Hematopoietic multipotent progenitor cell treated with erythropoietin and hydrocortisone succinate and interleukin-3 and kit ligand, for 8 days (in vitro differentiated cells): ENCODE data around the gene UBE2U.
A peak's percentile ranks its signal among the peaks of the same experiment; 100 is the strongest.

Source experiments
- DNase-seq: peaks from one replicate; pipeline ENCODE4 v3.0.0-alpha.2; 2015

The UBE2U gene, protein sequence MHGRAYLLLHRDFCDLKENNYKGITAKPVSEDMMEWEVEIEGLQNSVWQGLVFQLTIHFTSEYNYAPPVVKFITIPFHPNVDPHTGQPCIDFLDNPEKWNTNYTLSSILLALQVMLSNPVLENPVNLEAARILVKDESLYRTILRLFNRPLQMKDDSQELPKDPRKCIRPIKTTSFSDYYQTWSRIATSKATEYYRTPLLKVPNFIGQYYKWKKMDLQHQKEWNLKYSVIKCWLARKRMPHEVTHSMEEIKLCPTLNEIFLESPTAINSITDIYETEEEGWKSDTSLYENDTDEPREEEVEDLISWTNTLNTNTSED

GRCh38 chr1:64203420-64203819 lies at the start of gene UBE2U:
TSS of gene UBE2U (plus strand) at chr1:64203623. CDS start at chr1:64204051, 428 bp downstream.
- DNase-seq, result no peak

DNA sequence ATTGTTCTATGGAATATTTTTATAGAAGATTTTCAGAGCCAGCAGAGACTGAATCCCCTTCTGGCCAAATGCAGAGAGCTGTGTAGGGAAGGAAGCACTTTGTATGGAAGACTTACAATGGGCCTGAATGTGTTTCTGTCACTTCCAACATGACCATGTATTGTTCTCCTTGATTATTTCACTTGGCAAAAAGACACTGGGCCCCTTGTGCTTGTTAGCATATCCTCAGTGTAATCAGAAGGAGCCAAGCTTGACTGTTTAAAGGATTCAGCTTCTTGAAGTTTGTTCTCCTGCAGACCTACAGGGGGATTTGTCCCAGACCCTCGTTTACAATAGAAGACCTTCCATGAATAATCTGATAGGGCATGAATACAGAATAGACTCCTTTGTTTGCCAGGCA lies 48.1 kb upstream of the UBE2U start:
- DNase-seq, result no peak

GRCh38 chr1:64161357-64161941 lies 42.0 kb upstream of the UBE2U start:
- no peak for DNase-seq

GRCh38 chr1:64162151-64162550 lies 41.3 kb upstream of the UBE2U start:
- DNase-seq, result no peak

- DNase-seq, result no peak
Observed at GRCh38 chr1:64162804-64163203, 40.6 kb upstream of the UBE2U start.

- DNase-seq, result no peak
Observed at GRCh38 chr1:64163431-64163830, 40.0 kb upstream of the UBE2U start.

- DNase-seq, result no peak
Observed at GRCh38 chr1:64163970-64164369, 39.5 kb upstream of the UBE2U start.

DNA sequence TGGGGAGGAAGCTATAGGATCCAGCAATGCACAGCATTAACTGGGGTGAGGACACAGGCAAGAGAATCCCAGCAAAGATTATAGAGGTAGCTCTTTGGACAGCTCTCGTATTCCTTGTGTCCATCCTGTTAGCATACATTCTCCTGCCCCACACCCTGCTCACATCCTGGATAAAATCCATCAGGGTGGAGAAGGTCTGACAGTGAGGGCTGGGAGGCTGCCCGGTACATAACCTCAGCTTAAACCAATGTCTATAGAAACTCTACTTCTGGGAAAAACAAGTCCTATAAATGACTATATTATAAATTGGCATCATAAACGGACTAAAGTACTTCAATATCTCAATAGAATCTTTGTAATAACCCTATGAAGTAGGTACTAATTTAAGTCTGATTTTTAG lies 36.8 kb upstream of the UBE2U start:
- no peak for DNase-seq

DNA sequence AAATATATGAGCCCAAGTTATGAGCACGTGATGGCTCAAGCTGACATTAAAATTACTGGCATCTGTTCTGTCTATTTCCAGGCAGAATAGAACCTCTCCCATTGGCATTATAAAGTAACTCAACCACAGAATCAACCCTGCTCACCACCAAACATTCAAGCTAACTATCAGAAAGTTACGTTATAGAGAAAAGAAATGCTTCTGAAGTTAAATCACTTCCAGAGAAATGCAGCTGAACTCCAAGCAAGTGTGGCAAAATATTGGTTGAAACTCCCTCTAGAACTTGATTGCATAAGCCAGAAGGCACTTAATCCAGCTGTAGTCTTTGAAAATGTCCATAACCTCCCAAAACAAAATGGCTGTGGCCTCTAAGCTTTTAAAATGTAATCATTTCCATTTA lies 36.2 kb upstream of the UBE2U start:
- DNase-seq, result no peak

DNA sequence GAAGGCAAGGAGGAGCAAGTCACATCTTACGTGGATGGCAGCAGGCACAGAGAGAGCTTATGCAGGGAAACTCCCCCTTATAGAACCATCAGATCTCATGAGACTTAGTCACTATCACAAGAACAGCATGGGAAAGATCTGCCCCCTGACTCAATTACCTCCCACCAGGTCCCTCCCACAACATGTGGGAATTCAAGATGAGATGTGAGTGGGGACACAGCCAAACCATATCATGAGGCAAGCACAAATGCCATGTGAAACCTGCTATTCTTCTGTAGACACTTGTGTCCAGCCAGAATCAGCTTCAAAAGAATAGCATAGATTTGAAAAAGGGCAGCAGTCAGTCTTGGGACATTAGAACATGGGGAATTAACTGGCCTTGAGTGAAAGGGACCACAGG lies 32.2 kb upstream of the UBE2U start:
- DNase-seq, result no peak

GRCh38 chr1:64171797-64172281 lies 31.6 kb upstream of the UBE2U start:
- peak; percentile 4 for DNase-seq

- DNase-seq, result no peak
Observed at GRCh38 chr1:64172458-64172983, 30.9 kb upstream of the UBE2U start.

- no peak for DNase-seq
Observed at GRCh38 chr1:64173336-64173940, 30.0 kb upstream of the UBE2U start.

- no peak for DNase-seq
Observed at GRCh38 chr1:64175639-64176038, 27.8 kb upstream of the UBE2U start.

GRCh38 chr1:64176659-64177058 lies 26.8 kb upstream of the UBE2U start:
- DNase-seq, result no peak

- no peak for DNase-seq
Observed at GRCh38 chr1:64179588-64179987, 23.8 kb upstream of the UBE2U start.

GRCh38 chr1:64182207-64182606 lies 21.2 kb upstream of the UBE2U start:
- DNase-seq, result no peak

GRCh38 chr1:64183395-64184002 lies 19.9 kb upstream of the UBE2U start:
- DNase-seq, result no peak

DNA sequence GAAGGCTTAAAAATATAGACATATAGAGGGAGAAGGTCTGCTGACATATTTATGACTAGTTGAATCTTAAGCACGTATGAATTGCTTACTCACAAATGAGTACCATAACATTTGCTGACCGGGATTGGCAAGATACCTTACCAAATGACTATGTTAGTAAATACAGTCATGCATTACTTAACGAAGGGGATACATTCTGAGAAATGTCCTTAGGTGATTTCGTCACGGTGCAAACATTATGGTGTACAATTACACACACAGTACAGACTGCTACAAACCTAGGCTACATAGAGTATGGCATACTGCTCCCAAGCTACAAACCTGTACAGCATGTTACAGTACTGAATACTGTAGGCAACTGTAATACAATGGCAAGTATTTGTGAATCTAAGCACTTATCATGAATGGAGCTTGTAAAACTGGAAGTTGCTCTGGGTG lies 19.4 kb upstream of the UBE2U start:
- DNase-seq, result no peak

DNA sequence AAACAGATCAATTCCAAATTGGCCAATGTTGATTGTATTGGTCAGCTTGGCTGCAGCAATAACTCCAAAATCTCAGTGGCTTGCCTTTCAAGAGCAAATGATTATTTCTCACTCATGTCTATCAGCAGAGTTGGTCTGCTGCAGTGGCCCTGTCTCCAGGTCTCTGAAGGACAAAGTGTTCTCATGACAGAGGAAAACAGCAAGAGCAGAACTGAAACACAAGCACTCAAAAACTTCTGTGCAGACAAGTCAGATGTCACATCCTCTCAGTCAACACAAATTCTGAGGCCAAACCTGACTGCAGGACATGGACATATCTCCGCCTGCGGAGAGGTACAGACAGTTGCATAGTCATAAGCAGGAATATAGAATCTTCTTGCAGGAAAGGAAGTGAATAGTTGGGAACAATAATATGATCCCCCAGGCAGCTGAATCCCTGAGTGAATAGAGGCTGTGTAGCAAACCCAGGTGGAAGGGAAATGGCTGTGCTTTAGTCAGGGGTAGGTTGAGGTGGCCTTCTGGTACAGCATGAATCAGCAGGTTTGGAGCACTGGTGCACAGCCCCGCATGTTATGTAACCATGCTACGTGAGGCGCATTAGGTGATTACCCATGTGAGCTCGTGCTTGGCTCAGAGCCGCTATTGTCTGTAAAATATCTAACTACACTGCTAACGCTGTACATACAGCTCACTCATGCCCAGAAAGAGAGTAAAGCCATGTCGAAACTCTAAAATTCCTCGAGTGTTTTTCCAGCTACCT lies 17.1 kb upstream of the UBE2U start:
- DNase-seq, result no peak

DNA sequence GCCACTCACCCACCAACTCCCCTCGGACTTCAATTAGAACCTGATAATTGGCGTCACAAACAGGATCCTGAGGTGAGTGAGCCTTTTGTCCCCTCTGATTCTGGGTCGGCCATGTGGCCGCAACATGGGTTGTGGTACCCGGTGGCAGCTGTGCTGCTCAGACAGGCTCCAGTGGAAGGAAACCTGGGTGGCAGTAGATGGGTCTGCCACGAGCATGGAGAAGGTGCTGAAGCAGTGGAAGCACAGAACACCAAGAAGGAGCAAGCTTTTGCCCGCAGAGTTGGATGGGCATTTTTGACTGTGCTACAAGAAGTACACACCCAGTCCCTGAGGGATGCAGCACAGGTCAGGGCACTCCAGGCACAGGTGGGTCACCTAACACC lies 16.5 kb upstream of the UBE2U start:
- DNase-seq, result no peak

DNA sequence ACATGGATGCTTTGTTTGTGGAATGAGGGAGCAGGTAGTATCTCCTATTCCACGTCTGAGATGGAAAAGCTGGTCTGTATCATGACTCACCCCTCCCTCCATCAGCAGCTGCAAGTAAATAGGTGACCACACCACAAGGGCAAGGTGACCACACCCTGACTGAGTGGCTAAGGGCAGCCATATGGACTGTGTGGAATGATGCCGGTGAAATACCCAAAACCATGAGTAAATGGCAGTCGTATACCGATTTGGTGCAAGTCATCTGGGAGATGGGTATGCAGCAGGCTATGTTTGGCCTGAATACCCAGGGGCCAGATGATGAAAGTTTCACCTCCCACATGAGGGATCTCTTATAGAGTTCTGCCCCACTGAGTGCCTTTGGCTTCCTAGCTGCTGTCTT lies 15.8 kb upstream of the UBE2U start:
- no peak for DNase-seq

DNA sequence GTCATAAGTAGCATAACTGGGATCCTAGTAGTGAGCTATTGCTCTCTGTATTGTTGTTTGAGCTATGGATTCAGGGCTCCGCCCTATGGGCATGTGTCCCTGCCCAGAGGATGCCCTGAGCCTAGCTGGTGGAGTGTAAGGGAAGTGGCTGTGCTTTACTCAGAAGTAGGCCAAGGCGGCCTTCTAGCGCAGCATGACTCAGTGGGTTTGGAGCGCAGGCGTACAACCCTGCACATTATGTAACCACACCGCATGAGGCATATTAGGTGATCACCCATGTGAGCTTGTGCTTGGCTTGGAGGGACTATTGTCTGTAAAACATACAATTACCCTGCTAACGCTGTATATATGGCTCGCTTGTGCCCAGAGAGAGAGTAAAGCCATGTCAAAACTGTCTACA lies 11.1 kb upstream of the UBE2U start:
- DNase-seq, result no peak
